CD4-positive, alpha-beta memory T cell (primary cell): Measurements from ENCODE around the gene HOXA5. TPM values are rescaled to one million over a fixed set of nuclear protein-coding genes. Genes with fewer than 3 reads are reported as not detected.

ENCODE experiments used
- CTCF ChIA-PET: fragments of 350-600 bp; sonication (Branson Sonifier 250); formaldehyde crosslinking; loops from one replicate; lab custom pipeline; 2021; ENCODE audit warnings: inconsistent platforms; ENCODE audit not compliant: partially characterized antibody; lab: Charles Lee
- POLR2A ChIA-PET: fragments of 350-600 bp; sonication (Branson Sonifier 250); formaldehyde crosslinking; loops from one replicate; lab custom pipeline; 2021; ENCODE audit not compliant: partially characterized antibody; lab: Charles Lee
- DNase-seq, 5 donors: peaks; one replicate each; pipeline versions ENCODE4 v3.0.0 to v3.0.0-alpha.2; 2020 to 2022; ENCODE audit warnings: mixed read lengths in 1 of 5
- H3K27ac ChIP-seq: one replicate; pipeline ENCODE4 v1.7.0; 2013; ENCODE audit warnings: low read depth, low read length
- H3K27me3 ChIP-seq: 2 replicates; pipeline ENCODE4 v1.7.0; 2013; ENCODE audit warnings: mild to moderate bottlenecking, low read length, moderate library complexity; ENCODE audit not compliant: insufficient read depth
- H3K36me3 ChIP-seq: 2 replicates; pipeline ENCODE4 v1.7.0; 2013; ENCODE audit warnings: mild to moderate bottlenecking, low read length, moderate library complexity; ENCODE audit not compliant: insufficient read depth
- H3K4me1 ChIP-seq: 2 replicates; pipeline ENCODE4 v1.7.0; 2013; ENCODE audit warnings: mild to moderate bottlenecking, low read length, moderate library complexity; ENCODE audit not compliant: insufficient read depth
- H3K4me3 ChIP-seq, 2 donors: one replicate each; pipeline ENCODE4 v1.7.0; 2013; ENCODE audit warnings: low read length in 2 of 2, mild to moderate bottlenecking in 1 of 2
- H3K9me3 ChIP-seq, 2 donors: one replicate each; pipeline ENCODE4 v1.7.0; 2013; ENCODE audit warnings: low read length in 2 of 2, control low read depth in 1 of 2; ENCODE audit not compliant: control insufficient read depth in 1 of 2
- H3K27ac Mint-ChIP-seq, 7 donors: one replicate each; pipeline ENCODE4 v1.8.0; 2020 to 2021; ENCODE audit warnings: mixed read lengths in 7 of 7, mild to moderate bottlenecking in 6 of 7, inconsistent platforms in 3 of 7, moderate library complexity in 3 of 7
- H3K27me3 Mint-ChIP-seq, 2 donors: one replicate each; pipeline ENCODE4 v1.8.0; 2020 to 2021; ENCODE audit warnings: mixed read lengths in 2 of 2
- H3K36me3 Mint-ChIP-seq, 2 donors: one replicate each; pipeline ENCODE4 v1.8.0; 2020 to 2021; ENCODE audit warnings: mixed read lengths in 2 of 2, inconsistent platforms in 1 of 2, mild to moderate bottlenecking in 1 of 2
- H3K4me1 Mint-ChIP-seq, 4 donors: one replicate each; pipeline ENCODE4 v1.8.0; 2020 to 2021; ENCODE audit warnings: mixed read lengths in 4 of 4, mild to moderate bottlenecking in 1 of 4
- H3K4me3 Mint-ChIP-seq, 8 donors: one replicate each; pipeline ENCODE4 v1.8.0; 2020 to 2021; ENCODE audit warnings: mixed read lengths in 8 of 8, mild to moderate bottlenecking in 7 of 8, moderate library complexity in 6 of 8, inconsistent platforms in 3 of 8
- H3K9me3 Mint-ChIP-seq, 8 donors: one replicate each; pipeline ENCODE4 v1.8.0; 2020 to 2021; ENCODE audit warnings: mixed read lengths in 8 of 8, mild to moderate bottlenecking in 5 of 8, inconsistent platforms in 3 of 8, moderate library complexity in 1 of 8
- intact Hi-C: fragments of 100-400 bp; cut with micrococcal nuclease; formaldehyde crosslinking; loops from one replicate; pipeline ENCODE4 v1.15.1; 2023
- polyA plus RNA-seq, 2 donors: library from polyadenylated mRNA; unstranded; fragments of 300-500 nt; fragmentation: Illumina TruSeq; gene quantifications; one replicate each; pipeline ENCODE4 v1.2.3, GENCODE V29; 2021
- total RNA-seq, 2 experiments: library from RNA; stranded (reverse); gene quantifications; one replicate each; pipeline ENCODE4 v1.2.3, GENCODE V29; 2021

Gene HOXA5
- total and polyA plus RNA-seq, 4 experiments from 2014 or later, result not detected

- Histone ChIP-seq H3K27me3 (peaks cover 34% of the 10 kb centered on the region), H3K27ac (no peak overlapping the region), H3K4me3 (no peak overlapping the region), H3K36me3 (no peaks in the 10 kb centered on the region), H3K4me1 (peaks cover 20% of the 10 kb centered on the region), H3K9me3 (no peaks in the 10 kb centered on the region)
- Mint-ChIP-seq H3K4me3 (peak overlapping the region in 6 of 8 donors; percentile 22 to 81 (median 40)), H3K36me3 (peaks cover 12 to 40% of the 10 kb centered on the region in 2 donors), H3K4me1 (peaks cover 18 to 45% (median 27%) of the 10 kb centered on the region in 4 donors), H3K27me3 (peaks cover 40 to 62% of the 10 kb centered on the region in 2 donors), H3K27ac (no peak overlapping the region), H3K9me3 (peaks cover 0 to 7% (median 0%) of the 10 kb centered on the region in 8 donors)
- ChIA-PET POLR2A (no interaction called here), CTCF (interaction anchor here (2.0 kb wide), 1 partner anchor 48 kb away, joined by 4 read pairs; no protein-coding TSS in a partner anchor)
- intact Hi-C loops, result no loop called here
- DNase-seq, result no peak
Observed at GRCh38 chr7:27101957-27102580, 41.4 kb downstream of the HOXA5 start.

- intact Hi-C loops, result no loop called here
- peak overlapping the region in 2 of 8 donors; percentile 20 to 61 for H3K4me3 Mint-ChIP-seq
- Histone ChIP-seq H3K4me1 (peaks cover 23% of the 10 kb centered on the region), H3K9me3 (no peaks in the 10 kb centered on the region), H3K27me3 (peaks cover 34% of the 10 kb centered on the region), H3K4me3 (no peak overlapping the region), H3K27ac (no peak overlapping the region), H3K36me3 (no peaks in the 10 kb centered on the region)
- H3K9me3 Mint-ChIP-seq, result peaks cover 0 to 7% (median 0%) of the 10 kb centered on the region in 8 donors
- no peak for DNase-seq
- H3K27me3 Mint-ChIP-seq, result peaks cover 40 to 63% of the 10 kb centered on the region in 2 donors
- CTCF ChIA-PET, result interaction anchor here (2.0 kb wide), 1 partner anchor 49 kb away, joined by 4 read pairs; no protein-coding TSS in a partner anchor
- peaks cover 13 to 40% of the 10 kb centered on the region in 2 donors for H3K36me3 Mint-ChIP-seq
- peak overlapping the region in 1 of 7 donors; percentile 68 for H3K27ac Mint-ChIP-seq
- POLR2A ChIA-PET, result no interaction called here
- H3K4me1 Mint-ChIP-seq, result peaks cover 19 to 46% (median 31%) of the 10 kb centered on the region in 4 donors
Observed at GRCh38 chr7:27101171-27101956, 42.1 kb downstream of the HOXA5 start.

- peaks cover 14 to 40% of the 10 kb centered on the region in 2 donors for H3K36me3 Mint-ChIP-seq
- no peaks in the 10 kb centered on the region for H3K9me3 ChIP-seq
- no peak overlapping the region for H3K4me3 Mint-ChIP-seq
- no peaks in the 10 kb centered on the region for H3K36me3 ChIP-seq
- ChIA-PET POLR2A (no interaction called here), CTCF (interaction anchor here (2.0 kb wide), 1 partner anchor 50 kb away, joined by 4 read pairs; no protein-coding TSS in a partner anchor)
- peaks cover 23% of the 10 kb centered on the region for H3K4me1 ChIP-seq
- H3K9me3 Mint-ChIP-seq, result peaks cover 0 to 7% (median 0%) of the 10 kb centered on the region in 8 donors
- H3K27me3 ChIP-seq, result peaks cover 34% of the 10 kb centered on the region
- no peak overlapping the region for H3K27ac ChIP-seq
- peaks cover 40 to 58% of the 10 kb centered on the region in 2 donors for H3K27me3 Mint-ChIP-seq
- H3K4me3 ChIP-seq, result no peak overlapping the region
- DNase-seq, result no peak
- no peak overlapping the region for H3K27ac Mint-ChIP-seq
- intact Hi-C loops, result no loop called here
- H3K4me1 Mint-ChIP-seq, result peaks cover 19 to 47% (median 33%) of the 10 kb centered on the region in 4 donors
Observed at GRCh38 chr7:27100694-27101170, 42.7 kb downstream of the HOXA5 start.

GRCh38 chr7:27099453-27100370 lies 43.8 kb downstream of the HOXA5 start:
- POLR2A ChIA-PET, result interaction anchor here (0.6 kb wide), 1 partner anchor 9 kb away, joined by 3 read pairs; no protein-coding TSS in a partner anchor
- CTCF ChIA-PET, result interaction anchor here (0.5 to 2.0 kb wide), 3 partner anchors 51 to 68 kb away, joined by 4 read pairs; no protein-coding TSS in a partner anchor
- Mint-ChIP-seq H3K27me3 (peaks cover 40 to 60% of the 10 kb centered on the region in 2 donors), H3K27ac (no peak overlapping the region), H3K4me1 (peaks cover 22 to 57% (median 41%) of the 10 kb centered on the region in 4 donors), H3K9me3 (peaks cover 0 to 7% (median 0%) of the 10 kb centered on the region in 8 donors), H3K36me3 (peaks cover 18 to 33% of the 10 kb centered on the region in 2 donors), H3K4me3 (peak overlapping the region in 1 of 8 donors; percentile 26)
- Histone ChIP-seq H3K4me1 (peaks cover 31% of the 10 kb centered on the region), H3K4me3 (no peak overlapping the region), H3K27me3 (peaks cover 33% of the 10 kb centered on the region), H3K36me3 (no peaks in the 10 kb centered on the region), H3K27ac (no peak overlapping the region), H3K9me3 (no peaks in the 10 kb centered on the region)
- DNase-seq, result no peak
- intact Hi-C loops, result loop anchor here (5.0 kb wide), 1 partner anchor 63 kb away; no protein-coding TSS in a partner anchor

GRCh38 chr7:27098578-27099451 lies 44.7 kb downstream of the HOXA5 start:
- Mint-ChIP-seq H3K36me3 (peaks cover 18 to 31% of the 10 kb centered on the region in 2 donors), H3K4me1 (peaks cover 22 to 64% (median 41%) of the 10 kb centered on the region in 4 donors), H3K4me3 (peak overlapping the region in 5 of 8 donors; percentile 4 to 61 (median 26)), H3K27ac (no peak overlapping the region), H3K9me3 (peaks cover 0 to 4% (median 0%) of the 10 kb centered on the region in 8 donors), H3K27me3 (peaks cover 40 to 62% of the 10 kb centered on the region in 2 donors)
- intact Hi-C loops, result loop anchor here (5.0 kb wide), 1 partner anchor 63 kb away; no protein-coding TSS in a partner anchor
- Histone ChIP-seq H3K9me3 (no peaks in the 10 kb centered on the region), H3K4me3 (no peak overlapping the region), H3K27ac (no peak overlapping the region), H3K27me3 (peaks cover 29% of the 10 kb centered on the region), H3K36me3 (no peaks in the 10 kb centered on the region), H3K4me1 (peaks cover 31% of the 10 kb centered on the region)
- ChIA-PET CTCF (interaction anchor here (0.5 to 1.2 kb wide), 2 partner anchors 63 to 67 kb away, joined by 4 read pairs; no protein-coding TSS in a partner anchor), POLR2A (no interaction called here)
- DNase-seq, result no peak
